K562 (cell line): ENCODE data around the gene SPATA20. TPM values are rescaled to one million over a fixed set of nuclear protein-coding genes. Genes with fewer than 3 reads are reported as not detected.

ENCODE experiments used
- ATAC-seq: fragments of 200-7000 bp; cut with Tn5 transposase; 3 replicates; pipeline ENCODE4 v1.9.1; 2020; ENCODE audit warnings: moderate library complexity
- BruUV-seq: library from RNA; stranded (reverse); fragments of 400-500 nt; replicated peaks from 2 replicates; lab custom pipeline; 2021; lab: Mats Ljungman, UMichigan
- CTCF ChIA-PET: fragments of 300-600 bp; formaldehyde crosslinking; extraction: SDS; loops from one replicate; lab custom pipeline; 2021; ENCODE audit warnings: low intra/inter-chr PET ratio; lab: Yijun Ruan, JAX
- POLR2A ChIA-PET: fragments of 300-600, 350-650 bp; sonication (Branson Sonifier 250); formaldehyde crosslinking; extraction: SDS; loops from one replicate; lab custom pipeline; 2021; ENCODE audit warnings: antibody characterized with exemption, inconsistent platforms; lab: Yijun Ruan, JAX
- DNase-seq, 4 experiments: peaks; one replicate each; pipeline versions ENCODE4 v3.0.0 to v3.0.0-alpha.2; 2011 to 2018; ENCODE audit warnings: low spot score in 3 of 4, mixed read lengths in 3 of 4; ENCODE audit errors: extremely low read depth in 1 of 4
- FAIRE-seq: peaks from 2 replicates; lab custom pipeline; 2011; peaks lifted over from hg19 to GRCh38; lab: Jason Lieb, UNC
- H2AFZ ChIP-seq: 2 replicates; pipeline ENCODE4 v1.6.0; 2011; ENCODE audit warnings: low read depth, low read length, control low read depth, inconsistent platforms
- H3K27ac ChIP-seq: fragments of 200-600 bp; 3 replicates; pipeline ENCODE4 v1.8.0; 2011; ENCODE audit warnings: low read depth, mild to moderate bottlenecking, control low read depth, inconsistent platforms, low read length, moderate library complexity, mixed read lengths; ENCODE audit errors: extremely low read depth
- H3K27me3 ChIP-seq, 2 experiments: fragments of 300-600 bp in 1 of 2; 2 replicates in 1 of 2; 3 replicates in 1 of 2; pipeline versions ENCODE4 v1.6.0 to v1.8.0; 2011; ENCODE audit warnings: inconsistent platforms in 2 of 2, low read length in 2 of 2, mild to moderate bottlenecking in 1 of 2, mixed read lengths in 1 of 2, moderate library complexity in 1 of 2; ENCODE audit not compliant: control insufficient read depth in 2 of 2, insufficient read depth in 2 of 2
- H3K36me3 ChIP-seq: fragments of 300-600 bp; 3 replicates; pipeline ENCODE4 v1.8.0; 2011; ENCODE audit warnings: mild to moderate bottlenecking, low read length, inconsistent platforms; ENCODE audit not compliant: control insufficient read depth, insufficient read depth
- H3K4me1 ChIP-seq, 2 experiments: fragments of 200-600 bp in 1 of 2; replicated peaks in 1 of 2; 2 replicates in 1 of 2; 3 replicates in 1 of 2; pipeline versions ENCODE4 v1.5.1 to v1.8.0; 2011; ENCODE audit warnings: inconsistent platforms in 2 of 2, low read length in 2 of 2, mild to moderate bottlenecking in 1 of 2, mixed read lengths in 1 of 2, moderate library complexity in 1 of 2; ENCODE audit not compliant: control insufficient read depth in 2 of 2, insufficient read depth in 2 of 2
- H3K4me2 ChIP-seq: 2 replicates; pipeline ENCODE4 v1.6.1; 2011; ENCODE audit warnings: low read length, control low read depth, inconsistent platforms, mixed read lengths; ENCODE audit not compliant: insufficient read depth
- H3K4me3 ChIP-seq: fragments of 200-600 bp; sonication (generic), shearing (Covaris generic); 2 replicates; pipeline ENCODE4 v1.5.1; 2016; ENCODE audit warnings: control low read depth, inconsistent platforms
- H3K79me2 ChIP-seq: fragments of 200-600 bp; 3 replicates; pipeline ENCODE4 v1.8.0; 2011; ENCODE audit warnings: low read length, inconsistent platforms; ENCODE audit not compliant: control insufficient read depth, insufficient read depth
- H3K9ac ChIP-seq, 2 experiments: 2 replicates each; pipeline versions ENCODE4 v1.6.0 to v1.6.1; 2011; ENCODE audit warnings: low read depth in 2 of 2, low read length in 2 of 2, control low read depth in 1 of 2, inconsistent platforms in 1 of 2, mild to moderate bottlenecking in 1 of 2, mixed read lengths in 1 of 2; ENCODE audit not compliant: insufficient read depth in 1 of 2
- H3K9me1 ChIP-seq: one replicate; pipeline ENCODE4 v1.6.0; 2011; ENCODE audit warnings: inconsistent platforms, mild to moderate bottlenecking, low read length, moderate library complexity; ENCODE audit not compliant: control insufficient read depth, insufficient read depth
- H3K9me3 ChIP-seq: replicated peaks from 2 replicates; pipeline ENCODE4 v1.5.1; 2011; ENCODE audit warnings: low read depth, low read length, inconsistent platforms; ENCODE audit not compliant: control insufficient read depth, insufficient read depth
- H4K20me1 ChIP-seq: replicated peaks from 2 replicates; pipeline ENCODE4 v1.6.1; 2011; ENCODE audit warnings: low read length, inconsistent platforms, mixed read lengths; ENCODE audit not compliant: control insufficient read depth, insufficient read depth
- DIDO1 ChIP-seq: fragments of 450-650 bp; IDR thresholded peaks from 2 replicates; pipeline ENCODE4 v1.6.1; 2016; ENCODE audit warnings: low read depth, missing biosample characterization, missing genetic modification characterization
- HDAC6 ChIP-seq: IDR thresholded peaks from 2 replicates; pipeline ENCODE4 v1.6.1; 2012; ENCODE audit warnings: low read depth, mild to moderate bottlenecking, control low read depth, inconsistent platforms, low read length, moderate library complexity
- KAT7 ChIP-seq: sonication (generic); formaldehyde crosslinking; IDR thresholded peaks from 2 replicates; pipeline ENCODE4 v1.8.0; 2022; ENCODE audit warnings: missing genetic modification reagents, mild to moderate bottlenecking, borderline replicate concordance
- POLR3G ChIP-seq: IDR thresholded peaks from 2 replicates; pipeline ENCODE4 v1.6.1; 2011; ENCODE audit not compliant: insufficient read length, insufficient replicate concordance; ENCODE audit errors: extremely low read depth
- ZBTB1 ChIP-seq: sonication (generic); formaldehyde crosslinking; IDR thresholded peaks from 2 replicates; pipeline ENCODE4 v1.8.1; 2023; ENCODE audit warnings: missing genetic modification reagents, low read depth, mild to moderate bottlenecking, borderline replicate concordance
- WGBS: fragments of 100-300 bp; shearing (Covaris generic); methylation state at CpG from one replicate; pipeline ENCODE4 v1.1.6; 2016; ENCODE audit warnings: low coverage, mixed read lengths; ENCODE audit not compliant: insufficient coverage; ENCODE audit errors: missing lambda C conversion rate; 5-methylcytosine and 5-hydroxymethylcytosine counted together
- in situ Hi-C: fragments of 300-500 bp; cut with MboI; formaldehyde crosslinking; loops from 4 replicates; pipeline ENCODE4 v1.15.0; 2018; ENCODE audit warnings: inconsistent platforms, mixed read lengths
- intact Hi-C: fragments of 100-400 bp; cut with micrococcal nuclease; formaldehyde crosslinking; loops from 2 replicates; pipeline ENCODE4 v1.14.2; 2022
- polyA plus RNA-seq, 8 experiments: library from polyadenylated mRNA; depleted of rRNA in 4 of 8; stranded (reverse) in 5 of 8; unstranded in 3 of 8; fragments of >200 nt; fragmentation: Nextera tagmentation in 2 of 8; fragmentation: Illumina TruSeq in 1 of 8; extraction: Ambion mirVana in 2 of 8; extraction: Trizol in 1 of 8; gene quantifications; 2 replicates each; pipeline versions ENCODE4 v1.2.1 to v1.2.3, GENCODE V29; 2011 to 2014; ENCODE audit warnings: inconsistent platforms in 1 of 8, missing spikeins in 1 of 8
- total RNA-seq, 7 experiments: library from RNA; depleted of rRNA in 6 of 7; stranded (reverse); fragments of >200 nt in 6 of 7; fragmentation: Illumina TruSeq in 2 of 7; extraction: Trizol in 2 of 7; gene quantifications; 2 replicates each; pipeline versions ENCODE4 v1.2.1 to v1.2.3, GENCODE V29; 2011 to 2021; ENCODE audit warnings: low replicate concordance in 1 of 7
- TF ChIP-seq, protein P1 (sequence below): sonication (generic); formaldehyde crosslinking; IDR thresholded peaks from 2 replicates; pipeline ENCODE4 v1.8.1; 2023; ENCODE audit warnings: missing genetic modification reagents, mild to moderate bottlenecking, borderline replicate concordance

The SPATA20 gene
- total and polyA plus RNA-seq, 9 of the 15 experiments (the other 6 are each of a cell fraction or from before 2014, with no cell fraction given) = 0.08 to 4.0 (median 1.5) TPM

DNA sequence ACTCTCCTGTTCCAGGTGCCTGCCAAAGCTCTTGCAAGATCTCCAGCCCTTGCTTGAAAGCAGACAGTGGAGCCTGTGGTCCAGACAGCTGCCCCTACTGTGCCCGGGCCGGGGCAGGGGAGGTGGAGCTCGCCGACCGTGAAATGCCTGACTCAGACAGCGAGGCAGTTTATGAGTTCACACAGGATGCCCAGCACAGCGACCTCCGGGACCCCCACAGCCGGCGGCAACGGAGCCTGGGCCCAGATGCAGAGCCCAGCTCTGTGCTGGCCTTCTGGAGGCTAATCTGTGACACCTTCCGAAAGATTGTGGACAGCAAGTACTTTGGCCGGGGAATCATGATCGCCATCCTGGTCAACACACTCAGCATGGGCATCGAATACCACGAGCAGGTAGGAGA, 31.2 kb downstream of the SPATA20 start:
- no peak overlapping the region for H3K27ac ChIP-seq
- no peaks in the 10 kb centered on the region for H3K79me2 ChIP-seq
- in situ Hi-C loops = no loop called here
- peaks cover 14 to 26% of the 10 kb centered on the region in 2 experiments; a peak in 4 of 5 replicates for H3K4me1 ChIP-seq
- DNase-seq (no peak), FAIRE-seq (no peak)
- H3K9me1 ChIP-seq = no peaks in the 10 kb centered on the region
- CTCF ChIA-PET = no interaction called here
- TF ChIP-seq DIDO1 (tag) (no peak), KAT7 (CRISPR knock-in tag) (no peak), ZBTB1 (CRISPR knock-in tag) (no peak), HDAC6 (no peak), POLR3G (no peak)
- TF ChIP-seq, protein P1, sequence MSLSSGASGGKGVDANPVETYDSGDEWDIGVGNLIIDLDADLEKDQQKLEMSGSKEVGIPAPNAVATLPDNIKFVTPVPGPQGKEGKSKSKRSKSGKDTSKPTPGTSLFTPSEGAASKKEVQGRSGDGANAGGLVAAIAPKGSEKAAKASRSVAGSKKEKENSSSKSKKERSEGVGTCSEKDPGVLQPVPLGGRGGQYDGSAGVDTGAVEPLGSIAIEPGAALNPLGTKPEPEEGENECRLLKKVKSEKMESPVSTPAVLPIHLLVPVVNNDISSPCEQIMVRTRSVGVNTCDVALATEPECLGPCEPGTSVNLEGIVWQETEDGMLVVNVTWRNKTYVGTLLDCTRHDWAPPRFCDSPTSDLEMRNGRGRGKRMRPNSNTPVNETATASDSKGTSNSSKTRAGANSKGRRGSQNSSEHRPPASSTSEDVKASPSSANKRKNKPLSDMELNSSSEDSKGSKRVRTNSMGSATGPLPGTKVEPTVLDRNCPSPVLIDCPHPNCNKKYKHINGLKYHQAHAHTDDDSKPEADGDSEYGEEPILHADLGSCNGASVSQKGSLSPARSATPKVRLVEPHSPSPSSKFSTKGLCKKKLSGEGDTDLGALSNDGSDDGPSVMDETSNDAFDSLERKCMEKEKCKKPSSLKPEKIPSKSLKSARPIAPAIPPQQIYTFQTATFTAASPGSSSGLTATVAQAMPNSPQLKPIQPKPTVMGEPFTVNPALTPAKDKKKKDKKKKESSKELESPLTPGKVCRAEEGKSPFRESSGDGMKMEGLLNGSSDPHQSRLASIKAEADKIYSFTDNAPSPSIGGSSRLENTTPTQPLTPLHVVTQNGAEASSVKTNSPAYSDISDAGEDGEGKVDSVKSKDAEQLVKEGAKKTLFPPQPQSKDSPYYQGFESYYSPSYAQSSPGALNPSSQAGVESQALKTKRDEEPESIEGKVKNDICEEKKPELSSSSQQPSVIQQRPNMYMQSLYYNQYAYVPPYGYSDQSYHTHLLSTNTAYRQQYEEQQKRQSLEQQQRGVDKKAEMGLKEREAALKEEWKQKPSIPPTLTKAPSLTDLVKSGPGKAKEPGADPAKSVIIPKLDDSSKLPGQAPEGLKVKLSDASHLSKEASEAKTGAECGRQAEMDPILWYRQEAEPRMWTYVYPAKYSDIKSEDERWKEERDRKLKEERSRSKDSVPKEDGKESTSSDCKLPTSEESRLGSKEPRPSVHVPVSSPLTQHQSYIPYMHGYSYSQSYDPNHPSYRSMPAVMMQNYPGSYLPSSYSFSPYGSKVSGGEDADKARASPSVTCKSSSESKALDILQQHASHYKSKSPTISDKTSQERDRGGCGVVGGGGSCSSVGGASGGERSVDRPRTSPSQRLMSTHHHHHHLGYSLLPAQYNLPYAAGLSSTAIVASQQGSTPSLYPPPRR (CRISPR knock-in tag) = no peak
- TF ChIP-seq, all 486 proteins: peak for 0
- Histone ChIP-seq H3K9ac (no peak overlapping the region), H4K20me1 (peaks cover 16% of the 10 kb centered on the region; the same call in 1 of the 2 replicates), H3K4me3 (no peak overlapping the region), H3K36me3 (no peaks in the 10 kb centered on the region), H3K9me3 (no peaks in the 10 kb centered on the region; the same call in 1 of the 2 replicates), H2AFZ (no peak overlapping the region), H3K27me3 (peaks cover 16 to 83% of the 10 kb centered on the region in 2 experiments; a peak in 4 of 5 replicates), H3K4me2 (no peak overlapping the region)
- ATAC-seq = no peak
- POLR2A ChIA-PET = interaction anchor here (0.7 to 1.2 kb wide), 3 partner anchors 8 to 376 kb away, joined by 3 read pairs; no protein-coding TSS in a partner anchor
- BruUV-seq = no TSS peak
- intact Hi-C loops = no loop called here
- WGBS = 5% methylated on average over 16 of the region's 16 CpGs
